Kidney (tissue), 14 donors: Measurements from ENCODE around the gene ADARB2. TPM values are rescaled to one million over a fixed set of nuclear protein-coding genes. Genes with fewer than 3 reads are reported as not detected.

ENCODE experiments used
- DNase-seq, 5 donors: peaks; one replicate each; pipeline ENCODE4 v3.0.0-alpha.2; 2013 to 2020
- FAIRE-seq: peaks from 2 replicates; lab custom pipeline; 2012; peaks lifted over from hg19 to GRCh38; lab: Jason Lieb, UNC
- H3K27ac ChIP-seq, 2 donors: one replicate each; pipeline ENCODE4 v1.7.0; 2013; ENCODE audit warnings: low read depth in 2 of 2, low read length in 2 of 2, inconsistent platforms in 1 of 2
- H3K27me3 ChIP-seq: one replicate; pipeline ENCODE4 v1.7.1; 2013; ENCODE audit warnings: low read length, inconsistent platforms; ENCODE audit not compliant: control insufficient read depth, insufficient read depth
- H3K36me3 ChIP-seq, 3 donors: one replicate each; pipeline versions ENCODE4 v1.7.0 to v1.7.1; 2013; ENCODE audit warnings: low read length in 3 of 3, control low read depth in 1 of 3, inconsistent platforms in 1 of 3; ENCODE audit not compliant: insufficient read depth in 3 of 3, control insufficient read depth in 2 of 3
- H3K4me1 ChIP-seq, 3 donors: one replicate each; pipeline versions ENCODE4 v1.7.0 to v1.7.1; 2013; ENCODE audit warnings: low read length in 3 of 3, inconsistent platforms in 1 of 3, low read depth in 1 of 3; ENCODE audit not compliant: control insufficient read depth in 2 of 3, insufficient read depth in 2 of 3
- H3K4me3 ChIP-seq, 3 donors: one replicate each; pipeline versions ENCODE4 v1.7.0 to v1.8.1; 2013; ENCODE audit warnings: low read length in 3 of 3, control low read depth in 1 of 3, inconsistent platforms in 1 of 3
- H3K9ac ChIP-seq, 3 donors: one replicate each; pipeline versions ENCODE4 v1.7.0 to v1.7.1; 2013; ENCODE audit warnings: low read length in 3 of 3, control low read depth in 1 of 3, inconsistent platforms in 1 of 3
- H3K9me3 ChIP-seq, 3 donors: one replicate each; pipeline versions ENCODE4 v1.7.0 to v1.7.1; 2013; ENCODE audit warnings: low read length in 3 of 3, control low read depth in 1 of 3, inconsistent platforms in 1 of 3; ENCODE audit not compliant: control insufficient read depth in 2 of 3, insufficient read depth in 1 of 3
- intact Hi-C: fragments of 100-400 bp; cut with DNase I; formaldehyde crosslinking; loops from one replicate; pipeline ENCODE4 v1.11.1; 2022
- polyA plus RNA-seq: library from polyadenylated mRNA; stranded (reverse); fragments of 350-450 nt; fragmentation: Illumina TruSeq; extraction: RNeasy Lipid Tissue Mini Kit (QIAGEN cat#74804); gene quantifications from one replicate; pipeline ENCODE4 v1.2.3, GENCODE V29; 2014; ENCODE audit warnings: low read depth, low replicate concordance; ENCODE audit not compliant: insufficient read depth
- total RNA-seq: library from RNA; stranded (reverse); fragmentation: NEBNext Ultra II Directional; extraction: Animal tissue kit (Norgen Biotek cat#: 25700); gene quantifications from one replicate; pipeline ENCODE4 v1.2.1, GENCODE V29; 2021
- TF ChIP-seq, protein P1 (sequence below): IDR thresholded peaks from 3 replicates; pipeline ENCODE4 v1.5.1; 2012; ENCODE audit warnings: mild to moderate bottlenecking, moderate library complexity, borderline replicate concordance; ENCODE audit not compliant: insufficient read depth; ENCODE audit errors: extremely low read depth
- donor health status: control.
- donor health status: control.
- donor health status: control.
- donor health status: control.
- donor health status: control.
- donor health status: DM: yes; HTN: yes; CAD: no.
- donor health status: Normal renal cell carcinoma (clear cell type).

ADARB2 gene
- total and polyA plus RNA-seq, 2 donors from 2014 or later = 1.0 to 1.3 TPM

DNA sequence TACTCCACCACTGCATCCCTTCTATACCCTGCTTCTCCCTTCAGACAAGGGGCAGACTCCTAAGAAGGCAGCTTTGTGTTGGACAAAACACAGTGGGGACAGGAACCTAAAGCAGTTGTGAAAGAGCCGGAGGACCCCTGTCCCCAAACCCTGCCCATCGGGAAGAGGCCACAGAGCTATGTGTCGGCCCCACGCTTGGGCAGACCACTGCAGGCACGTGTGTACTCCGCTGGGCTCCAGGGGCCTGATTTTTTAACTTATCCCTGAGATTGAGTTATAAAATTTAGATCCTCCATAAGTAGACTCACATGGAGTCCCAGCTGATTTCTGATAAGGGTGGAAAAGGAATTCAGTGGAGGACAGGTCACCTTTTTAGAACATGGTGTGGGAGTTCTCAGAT lies 310.5 kb downstream of the ADARB2 start:
- no peak overlapping the region for H3K27ac ChIP-seq
- no peaks in the 10 kb centered on the region for H3K4me1 ChIP-seq
- H3K36me3 ChIP-seq = no peaks in the 10 kb centered on the region
- no peaks in the 10 kb centered on the region for H3K9me3 ChIP-seq
- DNase-seq (no peak), FAIRE-seq (no peak)
- peaks cover 3% of the 10 kb centered on the region for H3K27me3 ChIP-seq
- TF ChIP-seq, protein P1, sequence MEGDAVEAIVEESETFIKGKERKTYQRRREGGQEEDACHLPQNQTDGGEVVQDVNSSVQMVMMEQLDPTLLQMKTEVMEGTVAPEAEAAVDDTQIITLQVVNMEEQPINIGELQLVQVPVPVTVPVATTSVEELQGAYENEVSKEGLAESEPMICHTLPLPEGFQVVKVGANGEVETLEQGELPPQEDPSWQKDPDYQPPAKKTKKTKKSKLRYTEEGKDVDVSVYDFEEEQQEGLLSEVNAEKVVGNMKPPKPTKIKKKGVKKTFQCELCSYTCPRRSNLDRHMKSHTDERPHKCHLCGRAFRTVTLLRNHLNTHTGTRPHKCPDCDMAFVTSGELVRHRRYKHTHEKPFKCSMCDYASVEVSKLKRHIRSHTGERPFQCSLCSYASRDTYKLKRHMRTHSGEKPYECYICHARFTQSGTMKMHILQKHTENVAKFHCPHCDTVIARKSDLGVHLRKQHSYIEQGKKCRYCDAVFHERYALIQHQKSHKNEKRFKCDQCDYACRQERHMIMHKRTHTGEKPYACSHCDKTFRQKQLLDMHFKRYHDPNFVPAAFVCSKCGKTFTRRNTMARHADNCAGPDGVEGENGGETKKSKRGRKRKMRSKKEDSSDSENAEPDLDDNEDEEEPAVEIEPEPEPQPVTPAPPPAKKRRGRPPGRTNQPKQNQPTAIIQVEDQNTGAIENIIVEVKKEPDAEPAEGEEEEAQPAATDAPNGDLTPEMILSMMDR = no peak
- H3K9ac ChIP-seq = no peak overlapping the region
- intact Hi-C loops = no loop called here
- H3K4me3 ChIP-seq = no peak overlapping the region

DNA sequence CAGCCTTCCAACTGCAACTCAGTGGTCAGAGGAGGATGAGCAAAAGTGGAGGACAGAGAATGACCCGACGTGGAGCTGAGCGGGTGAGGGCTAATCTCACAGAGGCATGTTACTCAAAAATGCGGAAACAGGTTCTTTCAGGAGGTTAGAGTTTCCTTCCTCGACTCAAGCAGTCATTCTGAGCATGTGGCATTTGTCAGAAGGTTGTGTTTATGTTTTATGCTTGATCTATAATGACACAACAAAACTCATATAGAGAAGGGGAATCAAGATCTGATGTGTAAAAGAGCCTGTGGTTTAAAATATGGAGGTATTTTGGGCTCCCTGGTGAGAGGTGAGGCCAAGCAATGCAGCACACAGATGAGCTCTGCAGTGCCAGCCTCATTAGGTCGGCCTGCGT lies 311.4 kb downstream of the ADARB2 start:
- no peak overlapping the region for H3K9ac ChIP-seq
- H3K4me1 ChIP-seq = no peaks in the 10 kb centered on the region
- H3K4me3 ChIP-seq = no peak overlapping the region
- H3K27me3 ChIP-seq = peaks cover 3% of the 10 kb centered on the region
- H3K36me3 ChIP-seq = no peaks in the 10 kb centered on the region
- intact Hi-C loops = no loop called here
- DNase-seq (no peak), FAIRE-seq (no peak)
- H3K9me3 ChIP-seq = no peaks in the 10 kb centered on the region
- H3K27ac ChIP-seq = no peak overlapping the region
- TF ChIP-seq, protein P1 = no peak

DNA sequence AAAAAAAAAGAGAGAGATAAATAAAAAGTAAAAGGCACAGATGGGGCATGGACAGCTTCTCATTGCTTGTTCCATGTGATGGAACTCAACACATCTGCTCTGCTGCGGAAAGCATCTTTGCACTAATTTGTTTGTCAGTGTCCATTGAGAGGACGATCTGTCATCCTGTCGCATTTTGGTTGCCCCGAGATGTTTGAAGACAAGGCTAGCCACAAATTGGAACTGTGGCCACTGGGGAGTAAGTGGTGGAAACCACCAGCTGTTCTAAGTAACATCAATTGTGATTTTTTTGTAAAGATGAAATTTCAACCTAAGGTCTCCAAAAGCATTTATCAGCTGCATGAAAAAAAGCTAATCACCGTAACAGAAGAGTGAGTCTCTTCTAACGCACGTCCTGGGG lies 312.7 kb downstream of the ADARB2 start:
- peaks cover 3% of the 10 kb centered on the region for H3K27me3 ChIP-seq
- H3K9me3 ChIP-seq = no peaks in the 10 kb centered on the region
- FAIRE-seq (no peak), DNase-seq (no peak)
- no peaks in the 10 kb centered on the region for H3K4me1 ChIP-seq
- no peaks in the 10 kb centered on the region for H3K36me3 ChIP-seq
- H3K27ac ChIP-seq = no peak overlapping the region
- no peak overlapping the region for H3K4me3 ChIP-seq
- intact Hi-C loops = no loop called here
- no peak overlapping the region for H3K9ac ChIP-seq
- TF ChIP-seq, protein P1 = no peak

DNA sequence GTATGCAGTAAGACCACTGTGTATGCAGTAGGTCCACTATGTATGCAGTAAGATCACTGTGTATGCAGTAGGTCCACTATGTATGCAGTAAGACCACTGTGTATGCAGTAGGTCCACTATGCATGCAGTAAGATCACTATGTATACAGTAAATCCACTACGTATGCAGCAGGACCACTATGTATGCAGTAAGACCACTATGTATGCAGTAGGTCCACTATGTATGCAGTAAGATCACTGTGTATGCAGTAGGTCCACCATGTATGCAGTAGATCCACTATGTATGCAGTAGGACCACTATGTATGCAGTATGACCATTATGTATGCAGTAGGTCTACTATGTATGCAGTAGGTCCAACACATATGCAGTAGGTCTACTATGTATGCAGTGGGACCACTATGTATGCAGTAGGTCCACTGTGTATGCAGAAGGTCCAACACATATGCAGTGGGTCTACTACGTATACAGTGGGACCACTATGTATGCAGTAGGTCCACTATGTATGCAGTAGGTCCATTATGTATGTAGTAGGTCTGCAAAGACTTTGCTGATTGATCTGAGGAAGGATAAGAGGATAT lies 313.6 kb downstream of the ADARB2 start:
- Histone ChIP-seq H3K27ac (no peak overlapping the region), H3K4me1 (no peaks in the 10 kb centered on the region), H3K9me3 (no peaks in the 10 kb centered on the region), H3K4me3 (no peak overlapping the region), H3K27me3 (peaks cover 3% of the 10 kb centered on the region), H3K36me3 (no peaks in the 10 kb centered on the region), H3K9ac (no peak overlapping the region)
- intact Hi-C loops = no loop called here
- DNase-seq (no peak), FAIRE-seq (no peak)
- TF ChIP-seq, protein P1 = no peak
